ENCODE results near the gene INAFM2.

Gene INAFM2

GRCh38 chr15:40289140-40289775 lies 34.2 kb upstream of the INAFM2 start:
- no peak for DNase-seq

GRCh38 chr15:40290545-40290917 lies 33.0 kb upstream of the INAFM2 start:
- no peak for DNase-seq

- no peak for DNase-seq
These were observed 32.4 kb upstream of the INAFM2 start for GRCh38 chr15:40290918-40291574.

- DNase-seq: no peak
These were observed 31.2 kb upstream of the INAFM2 start for GRCh38 chr15:40292246-40292645.

- DNase-seq: no peak
These were observed 30.5 kb upstream of the INAFM2 start for GRCh38 chr15:40293006-40293405.

GRCh38 chr15:40293905-40294895 lies 29.3 kb upstream of the INAFM2 start:
- no peak for DNase-seq

- no peak for DNase-seq
These were observed 28.2 kb upstream of the INAFM2 start for GRCh38 chr15:40295297-40295696.

GRCh38 chr15:40295877-40296560 lies 27.5 kb upstream of the INAFM2 start:
- DNase-seq: no peak

GRCh38 chr15:40296561-40297230 lies 26.8 kb upstream of the INAFM2 start:
- DNase-seq: no peak

GRCh38 chr15:40297356-40297755 lies 26.1 kb upstream of the INAFM2 start:
- DNase-seq: no peak

GRCh38 chr15:40298216-40298935 lies 25.1 kb upstream of the INAFM2 start:
- DNase-seq: no peak

- no peak for DNase-seq
These were observed 23.1 kb upstream of the INAFM2 start for GRCh38 chr15:40300367-40300766.

- no peak for DNase-seq
These were observed 22.7 kb upstream of the INAFM2 start for GRCh38 chr15:40300771-40301170.

- no peak for DNase-seq
These were observed 21.9 kb upstream of the INAFM2 start for GRCh38 chr15:40301467-40302179.

GRCh38 chr15:40302288-40302886 lies 21.1 kb upstream of the INAFM2 start:
- DNase-seq: no peak

- no peak for DNase-seq
These were observed 20.5 kb upstream of the INAFM2 start for GRCh38 chr15:40302981-40303380.

- no peak for DNase-seq
These were observed 19.9 kb upstream of the INAFM2 start for GRCh38 chr15:40303576-40303975.

- DNase-seq: no peak
These were observed 18.2 kb upstream of the INAFM2 start for GRCh38 chr15:40305281-40305680.

- no peak for DNase-seq
These were observed 17.1 kb upstream of the INAFM2 start for GRCh38 chr15:40306371-40306770.

- no peak for DNase-seq
These were observed 16.6 kb upstream of the INAFM2 start for GRCh38 chr15:40306908-40307307.
